DOHH2 (cell line): ENCODE measurements around the gene EPB41L3.

Experiments
- H3F3A ChIP-seq: fragments of 200-600 bp; sonication (generic), shearing (Covaris generic); 2 replicates; pipeline ENCODE4 v1.6.0; 2016; ENCODE audit warnings: antibody characterized with exemption, mild to moderate bottlenecking; ENCODE audit not compliant: control insufficient read depth, insufficient read depth
- H3K27ac ChIP-seq: fragments of 200-600 bp; sonication (generic); 2 replicates; pipeline ENCODE4 v1.5.1; 2014; ENCODE audit warnings: low read depth, mild to moderate bottlenecking, low read length, moderate library complexity
- H3K27me3 ChIP-seq: fragments of 200-600 bp; sonication (generic); 2 replicates; pipeline ENCODE4 v1.6.1; 2014; ENCODE audit warnings: mild to moderate bottlenecking, low read length, mixed read lengths; ENCODE audit not compliant: control insufficient read depth
- H3K36me3 ChIP-seq: fragments of 200-600 bp; sonication (generic); 2 replicates; pipeline ENCODE4 v1.6.1; 2014; ENCODE audit warnings: mild to moderate bottlenecking, low read length, moderate library complexity, mixed read lengths; ENCODE audit not compliant: control insufficient read depth
- H3K4me1 ChIP-seq: fragments of 200-600 bp; sonication (generic); 2 replicates; pipeline ENCODE4 v1.6.1; 2014; ENCODE audit warnings: mild to moderate bottlenecking, low read length, mixed read lengths; ENCODE audit not compliant: control insufficient read depth
- H3K4me2 ChIP-seq: fragments of 200-600 bp; sonication (generic); 2 replicates; pipeline ENCODE4 v1.6.0; 2014; ENCODE audit warnings: mild to moderate bottlenecking, low read length, moderate library complexity
- H3K4me3 ChIP-seq: fragments of 200-600 bp; sonication (generic); 2 replicates; pipeline ENCODE4 v1.5.1; 2014; ENCODE audit warnings: mild to moderate bottlenecking, low read length, mixed read lengths
- H3K79me2 ChIP-seq: fragments of 200-600 bp; sonication (generic); 2 replicates; pipeline ENCODE4 v1.6.1; 2014; ENCODE audit warnings: mild to moderate bottlenecking, low read length, mixed read lengths; ENCODE audit not compliant: control insufficient read depth
- H3K9me2 ChIP-seq: fragments of 200-600 bp; sonication (generic); replicated peaks from 2 replicates; pipeline ENCODE4 v1.6.1; 2014; ENCODE audit warnings: mild to moderate bottlenecking, low read length, mixed read lengths; ENCODE audit not compliant: control insufficient read depth
- H3K9me3 ChIP-seq: fragments of 200-600 bp; sonication (generic); 2 replicates; pipeline ENCODE4 v1.6.1; 2014; ENCODE audit warnings: antibody characterized with exemption, low read length, mixed read lengths; ENCODE audit not compliant: control insufficient read depth, insufficient read depth
- H4K20me1 ChIP-seq: fragments of 200-600 bp; sonication (generic); 2 replicates; pipeline ENCODE4 v1.6.0; 2014; ENCODE audit warnings: low read depth, mild to moderate bottlenecking, antibody characterized with exemption, low read length, moderate library complexity; ENCODE audit not compliant: control insufficient read depth, insufficient read depth
- CTCF ChIP-seq: fragments of 200-600 bp; sonication (generic); IDR thresholded peaks from one replicate; pipeline ENCODE4 v1.5.1; 2014; ENCODE audit warnings: antibody characterized with exemption, mild to moderate bottlenecking, low read depth, low read length; ENCODE audit not compliant: poor library complexity, severe bottlenecking
- EZH2phosphoT487 ChIP-seq: fragments of 200-600 bp; sonication (generic); IDR thresholded peaks from 2 replicates; pipeline ENCODE4 v1.6.1; 2017; ENCODE audit warnings: borderline replicate concordance, mild to moderate bottlenecking, antibody characterized with exemption, low read length, moderate library complexity, mixed read lengths

The EPB41L3 gene

GRCh38 chr18:5534845-5535244 is 9.0 kb downstream of the EPB41L3 start:
- Histone ChIP-seq H3K9me2 (no peaks in the 10 kb centered on the region), H3K4me1 (no peaks in the 10 kb centered on the region), H3K9me3 (no peaks in the 10 kb centered on the region), H3K4me2 (no peak overlapping the region), H4K20me1 (no peaks in the 10 kb centered on the region), H3K27ac (no peak overlapping the region), H3F3A (no peaks in the 10 kb centered on the region), H3K4me3 (no peak overlapping the region), H3K27me3 (no peaks in the 10 kb centered on the region), H3K79me2 (no peaks in the 10 kb centered on the region), H3K36me3 (no peaks in the 10 kb centered on the region)
- no peak for TF ChIP-seq EZH2phosphoT487
- TF ChIP-seq CTCF, result no peak

- Histone ChIP-seq H3K27me3 (no peaks in the 10 kb centered on the region), H3K4me3 (no peak overlapping the region), H3K4me2 (no peak overlapping the region), H3K9me3 (no peaks in the 10 kb centered on the region), H3F3A (no peaks in the 10 kb centered on the region), H3K9me2 (no peaks in the 10 kb centered on the region), H3K36me3 (no peaks in the 10 kb centered on the region), H3K27ac (no peak overlapping the region), H3K4me1 (no peaks in the 10 kb centered on the region), H4K20me1 (no peaks in the 10 kb centered on the region), H3K79me2 (no peaks in the 10 kb centered on the region)
- TF ChIP-seq CTCF (no peak), EZH2phosphoT487 (no peak)
Measured at GRCh38 chr18:5532066-5532465, 11.7 kb downstream of the EPB41L3 start.

- H3K4me2 ChIP-seq, result no peak overlapping the region
- H3K9me3 ChIP-seq, result no peaks in the 10 kb centered on the region
- H3K79me2 ChIP-seq, result no peaks in the 10 kb centered on the region
- no peak overlapping the region for H3K27ac ChIP-seq
- no peaks in the 10 kb centered on the region for H3K9me2 ChIP-seq
- no peaks in the 10 kb centered on the region for H4K20me1 ChIP-seq
- no peaks in the 10 kb centered on the region for H3F3A ChIP-seq
- no peaks in the 10 kb centered on the region for H3K4me1 ChIP-seq
- no peaks in the 10 kb centered on the region for H3K36me3 ChIP-seq
- no peak for TF ChIP-seq EZH2phosphoT487
- no peak for TF ChIP-seq CTCF
- H3K27me3 ChIP-seq, result no peaks in the 10 kb centered on the region
- no peak overlapping the region for H3K4me3 ChIP-seq
Measured at GRCh38 chr18:5530629-5531178, 13.1 kb downstream of the EPB41L3 start.

GRCh38 chr18:5529471-5529870 is 14.3 kb downstream of the EPB41L3 start:
- no peak overlapping the region for H3K27ac ChIP-seq
- no peak for TF ChIP-seq EZH2phosphoT487
- no peak for TF ChIP-seq CTCF
- no peaks in the 10 kb centered on the region for H3K9me3 ChIP-seq
- no peaks in the 10 kb centered on the region for H3K27me3 ChIP-seq
- H3K4me3 ChIP-seq, result no peak overlapping the region
- no peaks in the 10 kb centered on the region for H3K9me2 ChIP-seq
- H3F3A ChIP-seq, result no peaks in the 10 kb centered on the region
- H3K79me2 ChIP-seq, result no peaks in the 10 kb centered on the region
- no peaks in the 10 kb centered on the region for H3K36me3 ChIP-seq
- H3K4me2 ChIP-seq, result no peak overlapping the region
- no peaks in the 10 kb centered on the region for H4K20me1 ChIP-seq
- no peaks in the 10 kb centered on the region for H3K4me1 ChIP-seq
